Measurements from ENCODE around the gene ZDHHC19. TPM values are rescaled to one million over a fixed set of nuclear protein-coding genes. Genes with fewer than 3 reads are reported as not detected.

ZDHHC19 gene
- total RNA-seq, 1 donor from 2014 or later: not detected

DNA sequence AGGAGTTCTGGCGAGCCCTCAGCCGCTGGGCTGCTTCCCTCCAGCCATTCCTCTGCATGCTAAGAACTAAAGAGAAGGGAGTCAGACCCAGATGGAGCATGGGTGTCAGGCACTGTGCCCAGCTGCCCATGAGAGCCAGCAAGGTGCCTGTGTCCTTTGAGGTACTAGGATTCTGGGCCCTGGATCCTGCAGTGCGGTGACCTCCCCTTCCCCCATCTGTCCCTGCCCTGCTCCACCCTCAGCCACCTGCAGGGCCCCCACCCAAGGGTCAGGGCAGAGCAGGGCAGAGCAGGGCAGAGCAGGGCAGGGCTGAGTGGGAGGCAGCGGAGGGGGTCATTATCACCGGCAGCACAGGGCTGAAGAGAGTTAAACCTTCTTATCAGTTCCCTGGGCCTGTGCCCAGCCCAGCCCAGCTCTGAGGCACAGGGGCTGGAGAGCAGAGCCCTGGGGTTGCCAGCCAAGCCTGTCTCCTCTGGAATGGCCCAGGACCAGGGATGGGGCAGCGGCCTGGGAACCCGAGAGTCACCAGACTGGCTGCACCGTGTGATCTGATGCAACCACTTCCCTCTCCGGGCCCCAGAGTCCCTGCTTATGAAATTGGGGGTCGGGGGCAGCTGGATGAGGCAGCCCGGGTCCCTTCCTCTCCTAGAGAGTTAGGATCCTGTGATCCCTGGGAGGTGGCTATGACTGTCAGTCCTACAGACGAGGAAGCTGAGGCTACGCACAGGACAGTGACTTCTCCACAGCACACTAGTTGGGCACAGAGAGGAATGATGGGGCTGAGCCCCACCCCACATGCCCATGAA is 17.3 kb downstream of the ZDHHC19 start:
- Histone ChIP-seq H3K27me3 (no peaks in the 10 kb centered on the region), H3K36me3 (no peaks in the 10 kb centered on the region), H3K4me1 (no peaks in the 10 kb centered on the region), H3K27ac (no peak overlapping the region), H3K9me3 (no peaks in the 10 kb centered on the region), H3K4me3 (no peak overlapping the region)
- intact Hi-C loops (cut with DNase I): no loop called here
- TF ChIP-seq POLR2AphosphoS5 (IDR thresholded peaks at IDR 0.05; ENCODE audit: insufficient read depth in 1 of 2, low read depth in 1 of 2): peak in 1 of 2 donors; percentile 20
- TF ChIP-seq, protein P1, sequence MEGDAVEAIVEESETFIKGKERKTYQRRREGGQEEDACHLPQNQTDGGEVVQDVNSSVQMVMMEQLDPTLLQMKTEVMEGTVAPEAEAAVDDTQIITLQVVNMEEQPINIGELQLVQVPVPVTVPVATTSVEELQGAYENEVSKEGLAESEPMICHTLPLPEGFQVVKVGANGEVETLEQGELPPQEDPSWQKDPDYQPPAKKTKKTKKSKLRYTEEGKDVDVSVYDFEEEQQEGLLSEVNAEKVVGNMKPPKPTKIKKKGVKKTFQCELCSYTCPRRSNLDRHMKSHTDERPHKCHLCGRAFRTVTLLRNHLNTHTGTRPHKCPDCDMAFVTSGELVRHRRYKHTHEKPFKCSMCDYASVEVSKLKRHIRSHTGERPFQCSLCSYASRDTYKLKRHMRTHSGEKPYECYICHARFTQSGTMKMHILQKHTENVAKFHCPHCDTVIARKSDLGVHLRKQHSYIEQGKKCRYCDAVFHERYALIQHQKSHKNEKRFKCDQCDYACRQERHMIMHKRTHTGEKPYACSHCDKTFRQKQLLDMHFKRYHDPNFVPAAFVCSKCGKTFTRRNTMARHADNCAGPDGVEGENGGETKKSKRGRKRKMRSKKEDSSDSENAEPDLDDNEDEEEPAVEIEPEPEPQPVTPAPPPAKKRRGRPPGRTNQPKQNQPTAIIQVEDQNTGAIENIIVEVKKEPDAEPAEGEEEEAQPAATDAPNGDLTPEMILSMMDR (IDR thresholded peaks at IDR 0.05): no peak
- no peak for TF ChIP-seq POLR2A (IDR thresholded peaks at IDR 0.05)
- no peak for DNase-seq (ENCODE audit: extremely low spot score in 2 of 2)

DNA sequence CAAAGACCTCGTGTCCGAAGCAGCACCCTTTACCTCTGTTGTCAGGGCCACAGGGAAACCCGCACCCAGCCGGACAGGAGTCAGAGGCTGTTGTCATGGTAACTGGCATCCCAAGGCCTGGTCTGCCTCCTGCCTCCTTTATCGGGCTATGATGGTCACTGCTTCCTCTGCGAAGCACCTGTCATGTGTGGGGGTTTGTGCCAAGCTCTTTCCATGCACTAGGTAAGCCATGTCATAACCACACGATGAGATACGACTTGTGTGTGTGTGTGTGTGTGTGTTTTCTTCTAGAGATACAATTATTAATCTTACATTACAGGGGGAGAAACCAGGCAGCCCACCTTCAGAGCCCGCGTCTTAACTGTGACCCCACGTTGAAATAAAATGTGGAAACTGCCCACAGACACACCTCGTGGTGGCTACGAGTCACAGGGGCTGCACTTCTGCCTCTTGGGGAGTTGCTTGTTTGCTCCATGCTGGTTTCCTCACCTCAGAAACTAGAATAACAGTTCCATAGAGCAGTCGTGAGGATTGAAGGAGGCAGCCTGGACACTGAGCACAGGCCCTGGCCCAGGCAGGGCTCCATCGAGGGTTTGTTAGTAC is 18.0 kb downstream of the ZDHHC19 start:
- DNase-seq (ENCODE audit: extremely low spot score in 2 of 2): no peak
- Histone ChIP-seq H3K4me1 (no peaks in the 10 kb centered on the region), H3K9me3 (no peaks in the 10 kb centered on the region), H3K27ac (no peak overlapping the region), H3K27me3 (no peaks in the 10 kb centered on the region), H3K36me3 (no peaks in the 10 kb centered on the region), H3K4me3 (no peak overlapping the region)
- TF ChIP-seq POLR2AphosphoS5 (IDR thresholded peaks at IDR 0.05; ENCODE audit: insufficient read depth in 1 of 2, low read depth in 1 of 2): no peak
- TF ChIP-seq, protein P1 (IDR thresholded peaks at IDR 0.05): no peak
- TF ChIP-seq POLR2A (IDR thresholded peaks at IDR 0.05): no peak
- intact Hi-C loops (cut with DNase I): no loop called here

DNA sequence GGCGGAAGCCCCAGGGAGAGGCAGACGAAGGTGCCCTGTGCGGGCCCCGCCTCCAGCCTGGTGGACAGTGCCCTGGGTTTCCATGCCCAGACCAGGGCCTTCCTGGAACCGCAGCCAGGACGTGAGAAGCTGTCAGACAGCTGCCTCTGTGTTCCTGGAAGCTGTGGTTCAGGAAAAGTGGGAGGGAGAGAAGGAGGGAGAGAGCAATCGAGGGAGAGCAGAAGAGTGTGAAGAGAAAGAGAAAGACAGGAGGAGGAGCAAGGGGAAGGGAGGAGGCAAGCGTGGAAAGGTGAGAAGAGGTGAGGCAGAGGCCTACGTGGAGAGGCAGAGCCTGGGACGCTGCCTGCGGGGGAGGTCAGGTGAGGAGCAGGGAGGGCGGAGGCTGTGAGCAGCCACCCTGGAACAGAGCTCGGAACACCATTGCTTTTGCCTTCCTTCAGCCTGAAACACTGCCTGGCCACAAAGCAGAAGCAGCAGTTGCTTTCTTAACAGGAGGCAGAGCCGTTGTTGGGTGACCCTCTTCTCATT is 18.6 kb downstream of the ZDHHC19 start:
- no peak for DNase-seq (ENCODE audit: extremely low spot score in 2 of 2)
- Histone ChIP-seq H3K4me3 (no peak overlapping the region), H3K27me3 (no peaks in the 10 kb centered on the region), H3K27ac (peak overlapping the region; percentile 18), H3K9me3 (no peaks in the 10 kb centered on the region), H3K4me1 (no peaks in the 10 kb centered on the region), H3K36me3 (no peaks in the 10 kb centered on the region)
- TF ChIP-seq POLR2A (IDR thresholded peaks at IDR 0.05) (no peak), POLR2AphosphoS5 (IDR thresholded peaks at IDR 0.05; ENCODE audit: insufficient read depth in 1 of 2, low read depth in 1 of 2) (no peak)
- TF ChIP-seq, protein P1 (IDR thresholded peaks at IDR 0.05): no peak
- intact Hi-C loops (cut with DNase I): no loop called here

DNA sequence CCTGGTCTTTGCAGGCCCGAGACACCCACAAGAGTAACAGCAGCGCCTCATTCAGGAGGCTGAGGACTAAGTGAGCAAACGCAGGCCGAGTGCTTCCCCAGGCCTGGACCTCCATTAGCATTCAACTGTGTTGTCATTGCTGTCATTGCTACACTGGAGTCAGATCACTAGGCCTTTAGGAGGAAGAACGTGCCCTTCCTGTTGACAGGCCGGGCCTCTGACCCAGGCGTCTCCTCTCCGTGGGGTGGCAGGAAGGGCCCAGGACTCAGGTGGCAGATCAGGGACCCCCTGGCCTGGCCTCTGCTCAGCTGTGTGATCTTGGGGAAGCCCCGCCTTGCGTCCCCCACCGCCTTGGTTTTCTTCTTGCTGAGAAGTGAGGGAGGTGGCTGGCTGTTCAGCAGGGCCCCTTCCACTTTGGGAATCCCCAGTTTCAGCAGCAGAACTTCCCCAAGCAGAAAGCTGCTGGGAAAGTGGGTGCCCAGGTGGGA is 19.1 kb downstream of the ZDHHC19 start:
- Histone ChIP-seq H3K27ac (peak overlapping the region; percentile 18), H3K9me3 (no peaks in the 10 kb centered on the region), H3K36me3 (no peaks in the 10 kb centered on the region), H3K4me1 (peaks cover 2% of the 10 kb centered on the region), H3K27me3 (no peaks in the 10 kb centered on the region), H3K4me3 (no peak overlapping the region)
- no peak for DNase-seq (ENCODE audit: extremely low spot score in 2 of 2)
- no peak for TF ChIP-seq POLR2A (IDR thresholded peaks at IDR 0.05)
- intact Hi-C loops (cut with DNase I): no loop called here

DNA sequence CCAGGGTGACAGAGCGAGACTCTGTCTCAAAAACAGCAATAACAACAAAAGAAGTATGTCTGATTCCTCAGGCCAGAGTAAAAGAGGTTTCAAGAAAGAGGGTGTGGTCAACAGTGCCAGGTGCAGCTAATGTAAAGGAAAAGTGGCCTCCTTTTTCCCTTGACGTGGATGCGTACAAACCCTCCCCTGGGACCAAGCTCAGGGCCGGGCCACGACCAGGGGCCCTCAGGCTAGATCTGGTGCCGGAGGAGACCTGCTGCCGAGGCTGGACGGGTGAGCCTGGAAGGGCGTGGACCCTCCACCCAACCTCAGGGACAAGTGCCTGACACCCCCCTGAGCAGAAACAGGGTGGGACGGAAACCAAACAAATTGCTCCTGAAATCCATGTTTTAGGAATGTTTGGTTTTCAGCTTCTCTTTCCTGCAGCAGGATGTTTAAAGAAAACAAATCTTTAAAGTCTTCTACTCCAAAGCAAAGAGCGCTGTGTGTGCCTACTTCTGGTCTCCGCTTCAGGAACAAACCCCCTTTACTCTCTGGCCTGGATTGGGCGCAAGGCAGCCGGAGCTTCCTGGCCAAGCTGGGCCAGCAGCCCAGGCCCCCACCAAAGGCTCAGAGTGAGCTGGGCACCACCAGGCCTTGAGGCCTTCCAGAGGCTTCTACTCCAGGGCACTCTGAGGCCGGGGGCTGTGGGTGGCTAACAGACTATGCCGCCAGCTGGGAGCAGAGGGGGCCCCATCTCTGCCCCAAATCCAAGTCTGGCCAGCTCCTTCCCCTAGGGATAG is 21.4 kb downstream of the ZDHHC19 start:
- H3K36me3 ChIP-seq: no peaks in the 10 kb centered on the region
- no peak for DNase-seq (ENCODE audit: extremely low spot score in 2 of 2)
- TF ChIP-seq POLR2A (IDR thresholded peaks at IDR 0.05) (no peak), POLR2AphosphoS5 (IDR thresholded peaks at IDR 0.05; ENCODE audit: insufficient read depth in 1 of 2, low read depth in 1 of 2) (no peak)
- TF ChIP-seq, protein P1 (IDR thresholded peaks at IDR 0.05): no peak
- no peaks in the 10 kb centered on the region for H3K9me3 ChIP-seq
- H3K4me1 ChIP-seq: peaks cover 8% of the 10 kb centered on the region
- intact Hi-C loops (cut with DNase I): no loop called here
- no peaks in the 10 kb centered on the region for H3K27me3 ChIP-seq
- H3K27ac ChIP-seq: no peak overlapping the region
- H3K4me3 ChIP-seq: no peak overlapping the region

All from vagina (tissue), 2 donors.